ENCODE data around the gene FBXO41.

FBXO41 gene

GRCh38 chr2:73260338-73260984, 23.8 kb downstream of the FBXO41 start:
- no peak for DNase-seq

DNA sequence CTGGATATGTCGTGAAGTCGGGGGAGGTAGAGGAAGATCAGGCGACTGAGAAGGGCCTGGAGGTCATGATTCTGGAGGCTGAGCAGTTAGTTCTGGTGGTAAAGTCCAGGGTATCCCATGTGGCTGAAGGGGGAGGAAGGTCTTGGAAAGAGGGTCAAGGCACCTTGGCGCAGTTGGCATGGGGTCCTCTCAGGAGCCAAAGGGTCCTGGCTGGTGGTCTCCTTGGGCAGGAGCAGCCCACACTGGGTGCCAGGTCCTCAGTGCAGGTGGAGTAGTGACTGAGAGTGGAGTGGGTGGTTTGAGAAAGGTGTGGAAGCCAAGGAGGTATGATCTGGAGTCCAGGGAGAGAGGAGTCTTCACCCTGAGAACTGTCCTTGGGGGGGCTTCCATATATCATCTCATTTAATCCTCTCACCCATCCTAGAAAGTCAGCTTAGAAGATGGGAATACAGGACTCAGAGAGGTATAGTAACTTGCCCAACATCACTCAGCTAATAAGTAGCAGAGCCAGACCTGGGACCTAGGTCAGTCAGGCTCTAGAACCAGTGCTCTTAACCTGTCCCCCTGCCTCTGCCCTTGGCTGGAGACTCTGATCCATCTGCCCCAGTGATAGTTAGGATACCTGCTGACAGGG, 24.5 kb downstream of the FBXO41 start:
- no peak for DNase-seq

DNA sequence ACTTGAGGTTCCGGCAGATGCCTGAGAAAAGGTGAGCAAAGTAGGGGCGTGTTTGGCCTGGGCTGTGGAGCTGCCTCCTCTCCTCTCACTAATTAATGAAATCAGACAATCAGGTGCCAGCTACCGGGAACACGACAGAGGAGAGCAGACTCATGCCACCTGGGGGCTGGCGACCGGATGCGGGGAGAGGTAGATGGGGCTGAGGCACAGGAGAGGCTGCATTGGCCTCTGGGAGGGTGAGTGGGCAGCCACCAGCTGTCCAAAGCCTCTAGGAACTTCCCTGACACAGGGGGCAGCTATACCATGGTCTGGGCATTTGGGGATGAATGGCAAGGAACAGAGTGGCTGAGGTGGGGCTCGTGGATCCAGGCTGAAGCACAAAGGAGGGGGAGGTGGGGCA, 25.0 kb downstream of the FBXO41 start:
- DNase-seq = no peak

- no peak for DNase-seq
Measured at GRCh38 chr2:73258913-73259215, 25.4 kb downstream of the FBXO41 start.

- DNase-seq = no peak
Measured at GRCh38 chr2:73258186-73258912, 25.9 kb downstream of the FBXO41 start.

GRCh38 chr2:73257425-73258125, 26.7 kb downstream of the FBXO41 start:
- no peak for DNase-seq

DNA sequence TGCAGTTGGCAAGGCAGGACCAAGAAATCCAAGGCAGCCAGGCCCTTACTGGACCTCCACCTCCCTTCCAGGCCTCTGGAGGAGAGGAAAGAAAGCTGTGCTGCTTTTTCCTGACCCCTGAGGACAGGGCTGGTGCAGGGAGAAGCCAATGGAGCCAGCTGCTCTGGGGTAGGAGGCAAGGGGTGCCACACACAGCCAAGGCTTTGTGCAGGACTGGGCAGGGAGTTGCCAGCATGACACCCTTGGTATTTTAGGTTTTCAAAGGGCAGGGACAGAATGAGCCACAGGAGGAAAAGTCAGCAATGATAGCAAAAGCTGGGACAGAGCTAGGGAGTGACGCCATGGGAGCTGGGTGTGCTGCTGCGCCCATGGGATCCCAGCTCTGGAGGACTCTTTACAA, 27.3 kb downstream of the FBXO41 start:
- no peak for DNase-seq

GRCh38 chr2:73256618-73256922, 27.7 kb downstream of the FBXO41 start:
- DNase-seq = no peak

DNA sequence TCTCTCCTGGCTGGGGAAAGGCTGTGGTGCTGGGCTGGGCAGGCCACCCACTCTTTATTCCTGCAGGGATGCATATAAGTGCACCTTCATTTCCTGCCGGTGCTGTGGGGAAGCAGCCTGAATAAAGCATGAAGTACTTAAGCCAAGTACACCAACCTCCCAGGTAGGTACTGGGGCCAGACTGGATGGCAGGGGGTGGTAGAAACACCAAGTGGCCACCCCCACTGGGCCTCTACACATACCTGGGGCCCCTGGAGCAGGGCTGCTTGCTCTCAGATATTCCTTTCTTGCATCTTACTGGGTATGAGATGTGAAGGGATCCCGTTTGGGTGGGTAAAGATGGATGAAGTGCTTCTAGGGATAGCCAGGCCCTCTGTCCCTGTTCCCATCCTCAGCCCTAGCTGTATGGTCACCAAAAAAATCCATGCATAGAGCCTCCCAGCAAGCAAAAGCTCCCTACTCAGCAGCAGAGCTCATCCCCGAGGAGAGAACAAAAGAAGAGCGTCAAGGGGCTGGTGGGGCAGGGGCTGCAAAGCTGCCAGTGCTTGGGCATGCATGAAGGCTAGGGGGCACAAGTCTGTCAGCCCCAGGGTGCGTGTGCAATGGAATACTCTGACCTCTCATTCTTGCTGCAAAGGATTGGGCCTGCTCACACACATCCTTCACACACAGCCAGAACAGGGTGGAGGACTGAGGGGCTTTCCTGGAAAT, 28.2 kb downstream of the FBXO41 start:
- DNase-seq = no peak

DNA sequence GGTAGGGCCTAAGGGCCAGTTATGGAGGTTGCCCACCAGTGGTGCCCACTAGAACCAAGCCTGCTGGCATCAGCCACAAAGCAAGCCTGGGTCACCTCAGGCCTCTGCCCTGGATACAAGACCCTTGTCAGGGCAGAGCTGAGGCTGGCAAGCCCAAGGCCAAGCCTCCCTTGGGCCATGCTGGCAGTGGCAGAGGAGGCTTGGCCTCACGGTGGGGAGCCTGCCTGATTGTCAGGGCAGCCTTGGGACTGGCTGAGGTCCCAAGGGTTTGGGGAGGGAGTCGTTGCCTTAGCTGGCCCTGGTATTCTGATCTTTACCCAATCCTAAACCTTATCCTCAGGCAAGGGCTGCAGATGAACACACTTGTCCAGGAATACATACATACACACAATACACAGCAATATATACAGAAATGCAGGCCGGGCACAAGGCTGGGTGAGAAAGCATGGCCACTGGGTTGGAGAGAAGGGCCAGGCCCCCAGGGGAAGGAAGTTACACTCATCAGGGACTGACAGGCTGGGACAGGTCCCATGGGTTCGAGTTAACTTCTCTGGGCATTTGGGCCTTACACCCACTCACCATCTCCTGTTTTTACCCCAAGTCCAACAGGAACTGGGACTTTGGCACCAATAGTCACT, 29.2 kb downstream of the FBXO41 start:
- no peak for DNase-seq

GRCh38 chr2:73254343-73255006, 29.8 kb downstream of the FBXO41 start:
- DNase-seq = no peak

DNA sequence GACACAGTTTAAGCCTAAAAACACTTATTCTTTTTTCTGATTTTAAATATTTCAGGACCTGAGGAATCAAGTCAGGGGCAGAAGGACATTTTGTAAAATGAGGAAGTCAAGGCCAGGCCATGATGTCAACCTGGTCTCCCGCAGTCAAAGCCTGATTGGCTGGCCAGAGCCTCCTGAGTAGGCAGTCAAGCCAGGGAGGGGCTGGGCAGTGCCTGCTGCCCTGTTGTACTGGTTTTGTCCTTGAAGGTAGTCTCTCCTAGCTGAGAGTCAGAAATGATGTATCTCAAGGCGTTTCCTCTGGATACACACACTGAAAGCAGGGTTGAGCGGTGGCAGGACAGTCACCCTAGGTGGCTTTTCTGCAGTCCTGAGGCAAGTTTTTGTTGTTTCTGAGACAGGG, 30.4 kb downstream of the FBXO41 start:
- DNase-seq = no peak

DNA sequence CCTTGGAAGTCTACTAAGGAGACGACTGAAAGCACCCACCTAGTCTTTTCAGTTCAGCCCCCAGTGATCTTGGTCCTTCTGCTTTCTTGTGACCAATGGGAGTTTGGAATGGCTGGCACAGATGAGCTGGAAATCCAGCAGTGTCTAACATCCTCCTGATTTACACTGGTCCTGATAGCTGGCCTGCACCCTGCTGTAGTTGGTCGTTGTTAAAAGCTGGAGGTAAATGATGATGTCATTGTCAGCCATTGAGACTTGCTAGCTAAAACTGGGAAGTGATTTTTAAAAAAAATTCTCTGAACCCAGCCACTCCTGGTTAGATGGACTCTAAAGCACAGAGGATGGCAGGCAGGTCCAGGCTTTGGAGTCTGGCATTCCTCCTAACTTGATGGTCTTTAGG, 30.9 kb downstream of the FBXO41 start:
- DNase-seq = no peak

DNA sequence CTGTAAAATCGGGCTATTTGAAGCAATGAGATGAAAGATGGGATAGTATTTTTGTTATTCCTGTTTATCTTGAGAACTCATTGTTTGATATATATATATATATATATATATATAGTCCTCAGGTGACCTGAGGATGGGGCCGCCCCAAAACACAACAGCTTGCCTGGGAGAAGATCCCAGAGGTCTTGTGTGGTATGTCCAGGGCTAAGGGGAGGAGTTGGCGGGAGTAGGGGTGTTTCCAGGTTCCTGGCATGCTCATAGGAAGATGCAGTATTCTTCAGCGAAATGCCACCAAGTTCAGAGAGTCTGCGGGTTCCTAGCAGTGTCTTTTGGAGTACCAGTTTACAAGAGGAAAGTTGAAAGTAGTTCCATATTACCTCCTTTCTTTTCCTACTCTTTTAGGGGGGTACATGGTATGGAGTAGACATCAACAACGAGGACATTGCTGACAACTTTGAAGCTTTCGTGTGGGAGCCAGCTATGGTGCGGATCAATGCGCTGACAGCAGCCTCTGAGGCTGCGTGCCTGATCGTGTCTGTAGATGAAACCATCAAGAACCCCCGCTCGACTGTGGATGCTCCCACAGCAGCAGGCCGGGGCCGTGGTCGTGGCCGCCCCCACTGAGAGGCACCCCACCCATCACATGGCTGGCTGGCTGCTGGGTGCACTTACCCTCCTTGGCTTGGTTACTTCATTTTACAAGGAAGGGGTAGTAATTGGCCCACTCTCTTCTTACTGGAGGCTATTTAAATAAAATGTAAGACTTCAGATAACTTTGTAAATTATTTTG, 31.8 kb downstream of the FBXO41 start:
- no peak for DNase-seq

- DNase-seq = no peak
Measured at GRCh38 chr2:73250872-73251846, 33.1 kb downstream of the FBXO41 start.

DNA sequence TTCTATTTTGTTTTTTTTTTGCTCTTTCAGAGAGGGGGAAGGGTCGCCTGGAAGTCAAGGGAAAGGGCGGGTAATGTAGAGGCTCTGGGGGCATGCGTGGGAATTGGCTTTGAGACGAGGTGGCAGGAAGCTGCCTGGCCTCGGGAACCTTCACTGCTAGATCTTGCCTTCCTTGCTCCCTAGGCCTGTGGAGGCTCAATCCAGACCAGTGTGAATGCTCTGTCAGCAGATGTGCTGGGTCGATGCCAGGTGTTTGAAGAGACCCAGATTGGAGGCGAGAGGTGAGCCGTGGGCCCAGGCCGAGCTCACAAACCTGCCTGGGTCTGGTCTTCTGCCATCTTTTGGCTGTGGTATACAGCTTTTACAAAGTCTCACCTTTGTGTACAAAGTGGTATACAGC, 34.6 kb downstream of the FBXO41 start:
- DNase-seq = no peak

DNA sequence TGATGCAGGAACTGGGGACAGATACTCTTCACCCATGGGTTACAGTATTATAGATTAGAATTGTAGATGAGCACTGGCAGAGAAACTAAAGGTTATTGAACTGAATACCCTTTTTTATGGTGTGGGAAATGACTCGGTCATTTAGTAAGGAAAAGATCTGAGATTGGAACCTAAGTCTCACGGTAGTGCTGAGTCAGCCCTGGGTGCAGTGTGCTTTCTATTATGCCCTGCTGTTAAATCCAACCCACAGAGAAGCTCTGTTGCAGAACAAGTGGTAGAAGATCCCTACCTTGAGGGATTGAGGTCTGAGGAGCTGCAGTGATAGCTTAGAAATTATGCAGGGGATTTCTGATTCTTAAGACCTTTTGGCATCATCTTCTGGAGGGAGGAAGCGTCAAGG, 37.4 kb downstream of the FBXO41 start:
- no peak for DNase-seq

- no peak for DNase-seq
Measured at GRCh38 chr2:73244580-73244979, 39.7 kb downstream of the FBXO41 start.

DNA sequence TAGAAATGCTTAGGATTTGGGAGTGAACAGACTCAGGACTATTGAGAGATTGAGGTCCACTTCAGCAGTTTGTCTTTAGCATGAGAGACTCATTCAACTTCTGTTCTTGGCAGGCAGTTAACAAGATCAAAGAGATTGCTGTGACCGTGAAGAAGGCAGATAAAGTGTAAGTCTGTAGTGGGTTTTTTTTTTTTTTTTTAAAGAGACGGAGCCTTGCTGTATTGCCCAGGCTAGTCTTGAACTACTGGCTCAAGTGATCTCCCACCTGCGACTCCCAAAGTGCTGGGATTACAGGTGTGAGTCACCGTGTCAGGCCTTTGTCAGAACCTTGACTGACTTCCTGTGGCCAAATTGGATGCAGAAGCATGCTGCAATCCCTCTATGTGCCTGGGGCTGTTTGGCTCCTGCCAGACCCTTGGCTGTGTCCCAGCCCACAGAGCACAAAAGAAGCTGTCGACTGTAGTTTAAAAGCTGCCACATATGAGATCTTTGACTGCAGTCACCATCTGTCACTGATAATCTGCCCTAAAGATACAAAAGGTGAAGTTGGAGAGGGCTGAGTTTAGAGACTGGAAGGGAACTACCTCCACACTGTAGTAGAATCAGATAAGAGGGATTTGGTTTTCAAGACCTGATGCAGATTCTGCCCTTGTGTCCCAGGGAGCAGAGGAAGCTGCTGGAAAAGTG, 40.3 kb downstream of the FBXO41 start:
- no peak for DNase-seq

GRCh38 chr2:73239776-73240175, 44.5 kb downstream of the FBXO41 start:
- no peak for DNase-seq

All from T1000 (cell line).